Epidermal melanocyte (primary cell): Measurements from ENCODE around the gene SNAP25.

Source experiments
- DNase-seq: peaks from one replicate; pipeline ENCODE4 v3.0.0; 2011; ENCODE audit warnings: low spot score; ENCODE audit not compliant: insufficient read length

SNAP25 gene

DNA sequence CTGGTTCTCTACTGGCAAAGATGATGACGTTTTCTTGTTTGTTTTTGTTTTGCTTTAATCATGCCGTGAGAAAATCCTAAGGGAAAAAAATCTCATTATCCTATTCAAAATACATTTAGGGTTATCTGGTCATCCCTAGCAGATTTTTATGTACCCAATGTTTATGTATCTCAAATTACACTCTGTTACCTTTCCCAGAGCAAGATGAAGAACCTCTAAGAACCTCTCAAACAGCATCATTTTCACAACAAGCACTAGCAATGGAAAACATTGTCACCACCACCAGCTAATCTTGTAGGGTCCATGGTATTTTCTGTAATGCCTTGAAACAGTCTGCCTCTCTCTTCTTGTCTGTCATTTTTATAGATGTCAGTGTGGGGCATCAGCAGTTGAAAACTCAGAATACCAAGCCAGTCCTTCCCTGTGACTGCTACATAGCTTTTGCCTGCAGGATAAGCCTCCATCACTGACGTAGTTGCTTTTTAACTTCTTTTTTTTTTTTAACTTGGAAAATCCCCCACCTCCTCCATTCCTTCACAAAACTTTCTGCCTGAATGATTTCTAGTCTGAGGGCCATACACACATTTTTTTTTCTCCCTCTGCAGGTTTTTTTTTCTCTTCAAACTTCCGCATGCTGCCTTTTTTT is 2.4 kb upstream of the SNAP25 start:
- DNase-seq: no peak

DNA sequence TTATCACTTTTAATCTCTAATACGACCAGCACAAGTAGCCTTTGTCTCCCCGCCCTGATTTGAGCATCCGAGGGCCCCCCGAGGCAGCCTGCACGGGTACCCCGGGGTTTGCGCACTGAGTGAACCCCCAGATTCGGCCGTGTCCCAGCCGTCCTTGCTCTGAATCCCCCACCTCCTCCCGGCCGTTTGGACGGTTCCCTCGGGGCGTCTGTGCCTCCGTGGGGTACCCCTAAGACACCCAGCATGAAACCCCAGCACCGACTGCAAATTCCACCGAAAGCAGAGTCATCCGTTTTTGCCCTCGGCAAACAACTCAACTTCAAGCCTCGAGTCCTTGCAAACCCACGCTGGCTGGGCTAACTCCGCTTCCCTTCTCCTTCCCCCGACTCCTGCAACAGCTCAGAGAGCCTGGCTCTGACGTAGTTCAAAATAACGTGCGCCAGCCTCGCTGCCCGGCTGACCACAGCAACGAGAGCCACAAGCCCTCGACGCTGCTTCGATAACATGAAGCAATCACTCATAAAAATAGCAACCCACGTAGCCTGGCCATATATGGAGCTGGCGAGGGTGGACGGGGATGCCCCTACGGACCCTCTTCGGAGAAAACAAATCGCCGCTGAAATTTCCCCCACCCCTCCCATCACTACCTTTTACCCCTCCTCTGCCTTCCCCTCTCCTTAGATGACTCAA is 764 bp upstream of the SNAP25 start:
- no peak for DNase-seq

DNA sequence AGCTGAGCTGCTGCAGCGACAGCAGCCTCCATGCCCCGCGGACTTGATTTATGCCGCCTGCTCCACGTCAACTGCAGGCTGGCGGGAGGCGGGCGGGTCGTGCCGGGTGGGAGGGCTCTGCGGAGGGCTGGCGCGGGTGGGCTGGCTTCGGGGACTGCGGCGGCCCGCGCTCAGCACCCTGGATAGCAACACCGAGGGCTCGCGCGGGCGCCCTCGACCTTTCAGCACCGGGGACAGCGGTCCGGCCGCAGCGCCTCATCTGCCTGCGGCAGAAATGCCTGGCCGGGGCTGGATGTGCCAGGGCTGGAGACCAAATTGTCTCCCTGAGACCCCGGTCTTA is 792 bp downstream of the SNAP25 start:
- peak; percentile 37 for DNase-seq

DNA sequence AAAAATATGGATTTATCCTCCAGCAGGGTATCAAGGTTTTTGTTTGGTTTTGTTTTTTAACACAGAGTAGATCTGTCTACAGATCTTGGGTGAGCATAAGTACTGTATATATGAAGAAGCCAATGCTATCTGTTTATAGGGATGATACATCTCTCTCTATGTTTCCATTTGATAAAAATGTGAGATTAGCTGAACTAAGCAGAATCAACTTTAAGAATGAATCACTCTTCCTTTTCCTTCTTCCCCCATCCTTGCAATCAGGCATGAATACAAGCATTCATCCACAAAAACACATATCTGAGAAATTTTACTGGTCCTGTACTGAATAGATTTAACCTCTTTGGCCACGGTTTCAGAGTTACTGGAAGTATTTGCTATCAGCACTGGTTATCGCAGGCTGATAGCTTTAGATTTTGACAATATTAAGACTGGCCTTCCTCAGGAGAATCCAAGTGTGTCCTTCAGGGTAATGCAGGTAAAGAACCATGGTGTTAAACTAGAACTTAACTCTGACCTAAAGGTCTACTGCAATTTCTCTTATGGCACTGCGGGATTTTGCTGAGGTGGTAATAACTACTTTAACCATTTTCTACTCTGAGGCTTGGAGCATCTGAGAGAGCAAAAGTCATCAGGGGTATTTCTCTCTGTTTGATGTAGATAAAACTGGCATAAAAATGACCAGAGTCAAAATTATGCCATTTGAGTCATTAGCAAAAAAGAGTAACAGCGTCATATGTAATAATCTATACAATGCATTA is 1.5 kb downstream of the SNAP25 start:
- DNase-seq: no peak

DNA sequence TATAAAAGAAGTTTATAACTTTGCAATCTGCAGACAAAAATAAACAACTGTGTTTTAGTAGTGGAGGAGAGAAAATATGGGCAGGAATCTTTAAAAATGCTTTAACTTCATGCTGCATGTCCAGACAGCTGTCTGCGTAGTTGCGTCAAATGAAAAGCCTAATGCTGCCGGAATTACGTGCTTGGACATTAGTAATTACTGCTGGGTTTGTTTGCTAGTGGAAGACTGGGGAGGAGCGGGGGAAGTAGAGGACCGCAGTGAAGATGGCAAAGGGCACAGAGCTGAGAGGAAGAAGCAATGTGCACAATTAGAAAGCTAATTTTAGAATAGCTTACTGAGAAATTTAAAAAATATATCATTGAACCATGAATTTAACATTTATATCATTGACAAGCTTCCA is 2.4 kb downstream of the SNAP25 start:
- DNase-seq: no peak

DNA sequence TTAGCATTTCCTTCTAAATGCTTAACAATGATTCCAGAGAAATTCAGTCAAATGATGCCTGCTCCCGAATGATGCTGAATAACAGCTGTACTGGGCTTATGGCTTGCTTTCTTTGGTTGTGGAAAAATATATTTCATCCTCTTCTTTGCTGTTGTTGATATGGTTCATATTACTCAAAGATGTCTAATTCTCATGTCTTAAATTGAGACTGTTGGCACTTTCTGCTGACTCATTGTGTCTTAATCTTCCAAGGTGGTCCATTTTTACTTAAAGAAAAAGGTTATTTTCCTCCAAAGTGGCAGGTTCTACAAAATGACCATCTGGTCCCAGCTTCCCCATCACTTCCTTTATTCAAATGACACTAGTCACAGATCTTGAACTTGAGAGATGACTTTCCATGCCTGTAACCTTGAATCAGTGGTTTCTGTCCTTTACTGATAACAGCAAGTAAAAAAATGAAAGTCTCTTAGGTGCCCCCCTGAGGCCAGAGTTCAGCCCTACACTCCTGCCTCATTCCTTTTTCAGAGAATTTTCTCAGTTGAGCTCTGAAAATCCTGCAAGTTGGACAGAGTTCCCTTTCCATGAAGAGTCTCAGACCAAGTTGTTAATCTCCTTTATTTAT is 6.9 kb downstream of the SNAP25 start:
- DNase-seq: no peak

DNA sequence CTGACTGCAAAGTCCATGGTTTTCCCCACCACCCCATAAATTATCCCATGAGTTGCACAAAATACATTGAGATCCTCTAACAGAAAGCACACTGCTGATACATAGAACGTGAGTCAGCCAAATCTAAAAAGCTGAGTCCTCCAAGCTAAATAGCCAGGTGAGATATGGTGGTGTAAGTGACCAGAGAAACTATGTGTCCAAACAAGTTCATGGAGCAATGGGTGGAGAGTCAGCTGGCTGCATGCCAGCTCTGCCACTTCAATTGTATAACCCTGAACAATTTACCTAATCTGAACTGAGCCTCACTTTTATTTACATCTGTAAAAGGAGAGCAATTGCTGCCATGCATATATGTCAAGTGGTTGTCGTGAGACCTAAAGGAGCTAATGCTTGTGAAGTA is 9.7 kb downstream of the SNAP25 start:
- DNase-seq: no peak

DNA sequence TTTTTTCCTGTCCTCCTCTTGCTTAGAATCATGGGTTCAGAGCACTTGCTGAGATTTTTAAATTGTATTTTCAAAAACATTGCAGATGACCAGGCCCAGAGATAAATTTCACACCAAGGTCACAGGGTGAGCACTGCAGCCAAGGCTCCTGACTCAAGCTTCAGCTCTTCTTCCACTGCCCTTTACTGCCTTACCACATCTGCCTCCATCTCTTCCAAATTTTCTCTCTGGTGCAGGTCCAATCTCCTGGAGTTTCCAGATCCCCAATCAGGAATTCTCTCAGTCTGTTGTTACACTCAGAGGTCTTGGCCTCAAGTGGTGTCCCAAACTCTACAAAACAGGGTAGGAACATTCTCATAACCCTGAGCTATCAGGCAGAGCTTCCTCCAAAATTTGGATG is 12.7 kb downstream of the SNAP25 start:
- DNase-seq: no peak

DNA sequence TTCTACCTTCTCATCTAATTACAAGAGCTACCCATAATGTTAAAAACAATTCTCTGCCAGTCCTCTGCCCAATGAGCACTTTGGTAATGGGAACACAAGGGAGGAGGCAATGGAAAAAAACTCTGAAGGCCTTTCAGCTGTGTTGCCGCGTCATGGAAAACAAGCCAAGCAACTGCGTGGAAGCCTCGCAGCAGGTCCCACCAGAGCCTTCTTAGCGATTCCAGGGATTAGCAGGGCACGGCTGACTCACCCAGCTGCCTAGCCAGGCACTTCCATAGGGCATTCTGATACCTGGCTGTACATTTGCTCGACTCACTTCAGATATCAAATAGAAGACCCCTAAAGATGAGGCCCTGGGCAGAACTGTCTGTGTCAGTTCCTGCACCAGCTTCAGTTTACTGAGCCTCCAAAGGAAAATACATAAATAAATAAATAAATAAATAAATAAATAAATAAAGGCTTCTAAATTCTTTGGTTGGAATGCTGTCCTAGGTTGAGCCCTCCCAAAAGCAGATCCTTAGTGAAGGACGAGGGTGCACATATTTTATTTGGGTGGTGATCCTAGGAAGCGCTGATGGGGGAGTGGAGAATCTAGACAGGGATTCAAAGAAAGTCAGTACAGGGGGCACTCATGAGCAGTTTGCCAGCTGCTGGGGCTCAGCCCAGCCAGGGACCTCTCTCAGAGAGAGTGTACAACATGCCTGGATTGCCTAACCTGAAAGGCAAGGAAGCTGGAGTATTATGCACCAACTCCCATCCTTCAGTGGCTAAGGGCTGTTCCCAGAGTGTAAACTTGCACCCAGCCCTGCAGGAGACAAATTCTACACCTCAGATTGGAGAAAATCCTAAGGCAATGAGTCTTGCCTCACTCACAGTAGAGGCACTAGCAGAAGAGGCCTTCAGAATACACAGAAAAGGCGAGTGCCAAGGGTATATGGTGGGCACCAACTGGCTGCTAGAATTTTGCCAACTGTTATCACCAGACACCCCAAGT is 18.2 kb downstream of the SNAP25 start:
- no peak for DNase-seq

DNA sequence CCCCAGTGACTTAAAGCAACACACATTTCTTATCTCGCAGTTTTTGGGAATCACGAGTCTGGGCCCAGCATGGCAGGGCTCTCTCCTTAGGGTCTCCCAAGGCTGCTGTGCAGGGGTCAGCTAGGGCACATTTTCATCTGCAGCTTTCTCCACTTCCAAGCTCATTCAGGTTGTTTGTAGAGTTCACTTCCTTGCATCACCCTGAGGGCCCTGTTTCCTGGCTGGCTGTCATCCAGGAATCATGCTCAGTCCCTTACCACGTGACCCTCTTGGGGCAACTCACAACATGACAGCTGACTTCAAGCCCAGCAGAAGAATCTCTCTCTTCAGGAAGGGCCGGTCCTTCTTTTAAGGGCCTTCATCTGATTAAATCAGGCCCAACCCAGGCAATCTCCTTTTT is 21.3 kb downstream of the SNAP25 start:
- DNase-seq: no peak

DNA sequence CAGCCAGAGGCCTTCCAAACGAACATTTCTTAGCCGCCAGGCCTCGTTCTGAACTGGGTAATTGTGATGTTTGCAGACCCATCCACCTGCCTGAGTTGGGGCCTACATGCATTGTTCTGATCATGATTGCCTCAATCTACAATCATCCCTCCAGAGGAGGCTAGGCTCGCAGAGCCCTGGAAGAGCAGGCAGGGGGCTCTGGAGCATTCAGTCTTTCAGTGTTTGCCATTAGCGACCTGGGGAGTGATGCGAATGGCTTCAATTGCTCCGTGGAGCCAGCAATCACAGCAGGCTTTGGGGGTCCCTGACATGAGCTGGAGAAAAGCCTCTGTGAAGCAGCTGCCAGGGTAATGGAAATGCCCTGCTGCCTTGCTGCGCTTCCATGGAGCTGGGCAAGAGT is 22.0 kb downstream of the SNAP25 start:
- DNase-seq: no peak

DNA sequence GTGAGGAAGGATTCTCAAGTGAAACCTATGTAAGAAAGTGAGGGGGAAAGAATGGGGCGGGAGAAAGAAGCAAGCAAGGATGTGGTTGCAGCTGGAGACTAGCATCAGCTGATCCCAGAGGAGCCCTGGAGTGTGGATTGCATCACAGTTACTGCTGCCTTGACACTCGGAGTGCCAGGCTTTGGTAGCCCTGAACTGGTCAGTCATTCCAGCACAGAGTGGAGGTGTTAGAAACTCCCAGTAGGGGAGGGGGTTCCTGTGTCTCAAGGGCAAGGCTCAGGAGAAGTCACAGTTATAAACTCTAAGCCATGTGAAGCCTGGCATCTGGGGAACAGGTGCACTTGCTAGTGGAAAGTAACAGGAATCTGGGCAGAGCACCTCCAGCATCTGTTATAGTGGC is 23.5 kb downstream of the SNAP25 start:
- DNase-seq: no peak

DNA sequence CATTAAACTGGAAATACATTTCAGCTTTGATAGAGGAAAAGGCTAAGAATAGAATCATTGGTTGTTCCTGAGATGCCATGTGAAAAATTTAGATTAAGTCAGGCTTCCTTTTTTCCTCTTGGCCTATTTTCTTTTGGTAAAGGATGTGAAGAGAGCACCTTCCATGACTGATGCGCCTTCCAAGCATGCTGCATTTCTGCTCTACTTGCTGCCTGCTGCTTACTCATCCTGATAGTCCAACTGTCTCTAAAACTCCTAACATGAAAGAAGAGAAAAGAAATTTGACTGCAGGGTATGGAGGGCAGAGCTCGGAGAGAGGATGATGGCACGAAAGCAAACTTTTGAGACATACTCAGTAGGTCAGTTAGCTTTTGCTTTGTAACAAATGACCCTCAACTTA is 28.8 kb downstream of the SNAP25 start:
- DNase-seq: no peak

DNA sequence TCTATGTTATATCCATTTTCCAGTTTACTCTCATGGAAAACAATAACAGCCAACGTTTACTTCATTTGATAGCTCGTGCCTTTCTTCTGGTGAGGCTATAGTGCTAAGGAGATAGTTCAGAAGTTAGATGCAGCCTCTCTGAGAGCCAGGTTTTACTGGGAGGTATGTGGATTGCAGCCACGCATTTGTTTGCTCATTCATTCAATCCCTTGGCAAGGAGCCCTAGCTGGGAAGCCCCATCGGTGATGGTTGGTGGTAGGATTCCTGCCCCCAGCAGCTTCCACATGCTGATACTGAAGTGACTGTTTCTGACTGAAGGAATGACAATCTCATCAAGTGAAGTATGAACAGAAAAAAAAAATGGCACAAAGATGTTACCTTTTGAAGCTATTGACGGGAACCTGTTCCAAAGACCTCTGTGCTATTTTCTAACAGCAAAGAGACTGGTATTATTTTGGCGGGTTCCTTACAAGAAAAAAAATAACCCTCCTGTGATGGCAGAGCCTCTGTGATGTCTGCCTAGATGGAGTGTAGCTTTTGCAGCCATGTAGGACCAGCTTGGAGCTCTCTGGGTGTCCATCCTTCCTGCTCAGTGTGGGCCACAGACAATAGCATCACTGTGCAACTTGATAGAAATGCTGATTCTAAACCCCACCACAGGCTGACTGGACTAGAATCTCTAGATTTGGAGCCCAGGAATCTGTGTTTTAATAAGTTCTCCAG is 30.6 kb downstream of the SNAP25 start:
- no peak for DNase-seq

DNA sequence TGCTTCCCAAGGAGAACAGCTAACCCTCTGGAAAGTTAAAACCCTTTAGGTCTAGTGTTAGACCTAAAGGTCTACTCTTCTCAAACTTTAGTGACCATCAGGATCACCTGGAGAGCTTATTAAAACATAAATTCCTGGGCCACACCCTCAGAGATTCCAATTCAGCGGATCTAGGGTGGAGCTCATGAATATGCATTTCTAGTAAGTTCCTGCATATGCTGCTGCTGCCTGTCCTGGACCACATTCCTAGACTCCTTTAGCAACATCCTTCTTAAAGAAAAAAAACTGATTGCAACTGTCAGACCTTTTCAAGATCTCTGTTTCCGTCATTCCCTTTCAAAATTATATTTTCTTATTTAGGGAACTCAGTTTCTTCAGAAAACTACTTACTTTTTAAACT is 31.2 kb downstream of the SNAP25 start:
- DNase-seq: no peak

DNA sequence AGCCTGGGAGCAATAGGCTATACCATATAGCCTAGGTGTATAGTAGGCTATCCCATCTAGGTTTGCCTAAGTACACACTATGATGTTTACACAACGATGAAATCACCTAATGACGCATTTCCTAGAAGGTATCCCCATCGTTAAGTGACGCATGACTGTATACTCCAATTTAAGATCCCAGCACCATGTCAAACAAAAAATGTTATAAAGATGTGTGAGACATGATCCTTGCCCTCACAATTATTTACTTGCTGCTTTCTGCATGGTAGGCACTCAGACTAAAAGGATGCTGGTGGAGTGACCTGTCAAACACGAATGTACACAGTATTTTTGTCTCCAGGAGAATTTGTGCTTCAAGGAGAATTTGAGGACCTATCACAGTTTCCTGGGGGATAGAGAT is 32.3 kb downstream of the SNAP25 start:
- DNase-seq: no peak

DNA sequence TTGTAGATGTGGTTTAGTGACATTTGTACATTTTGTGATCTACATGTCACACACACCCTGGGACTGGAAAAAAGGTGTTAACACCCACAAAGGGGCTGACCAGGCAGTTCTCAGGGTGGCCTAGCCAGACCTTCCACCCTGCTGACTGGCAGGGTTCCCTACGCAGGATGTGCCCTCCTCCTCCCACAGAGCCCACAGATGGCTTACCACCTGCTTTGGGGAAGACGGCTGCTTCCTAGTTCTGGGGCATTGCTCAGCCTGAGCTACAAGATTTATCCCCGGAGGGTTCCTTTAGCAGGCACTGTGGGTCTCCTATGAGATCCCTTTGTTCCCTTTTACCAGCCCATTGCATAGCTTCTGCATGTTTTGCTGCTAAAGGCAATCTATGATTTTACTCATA is 35.1 kb downstream of the SNAP25 start:
- no peak for DNase-seq

DNA sequence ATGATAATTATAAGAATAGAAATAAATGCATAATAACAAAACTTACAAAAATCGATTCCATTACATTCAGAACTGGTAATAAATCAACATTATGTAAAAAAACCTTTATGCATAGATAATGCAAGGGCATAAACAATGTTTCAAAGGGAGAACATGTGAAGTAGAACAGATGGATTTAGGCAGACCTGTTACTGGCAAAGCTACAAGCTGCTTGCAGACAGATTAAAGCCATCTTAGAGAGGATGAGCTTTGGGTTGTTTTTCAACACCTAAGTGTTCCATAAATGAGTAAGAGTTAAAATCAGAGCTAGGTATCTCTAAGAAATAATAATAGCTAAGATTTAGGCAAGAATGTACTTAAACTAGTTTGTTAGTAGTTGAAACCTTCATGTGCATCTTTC is 37.2 kb downstream of the SNAP25 start:
- no peak for DNase-seq

DNA sequence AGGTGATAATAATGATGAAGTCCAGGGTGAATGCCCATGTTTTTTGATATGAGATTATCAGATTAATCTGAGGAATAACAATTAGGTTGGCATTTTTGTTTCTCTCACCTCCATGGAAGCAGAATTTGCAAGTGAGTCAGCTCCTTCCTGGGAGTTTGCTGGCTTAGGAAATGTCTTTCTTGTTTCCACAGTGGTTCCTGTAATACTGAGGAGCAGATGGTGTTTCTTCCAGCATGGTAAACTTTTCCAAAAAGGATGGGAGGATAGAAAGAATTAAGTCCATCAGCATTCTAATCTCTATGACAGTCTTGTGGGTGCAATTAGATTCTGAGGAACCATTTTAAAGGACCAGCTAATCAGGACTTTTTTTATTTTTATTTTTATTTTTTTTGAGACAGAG is 40.5 kb downstream of the SNAP25 start:
- DNase-seq: no peak

DNA sequence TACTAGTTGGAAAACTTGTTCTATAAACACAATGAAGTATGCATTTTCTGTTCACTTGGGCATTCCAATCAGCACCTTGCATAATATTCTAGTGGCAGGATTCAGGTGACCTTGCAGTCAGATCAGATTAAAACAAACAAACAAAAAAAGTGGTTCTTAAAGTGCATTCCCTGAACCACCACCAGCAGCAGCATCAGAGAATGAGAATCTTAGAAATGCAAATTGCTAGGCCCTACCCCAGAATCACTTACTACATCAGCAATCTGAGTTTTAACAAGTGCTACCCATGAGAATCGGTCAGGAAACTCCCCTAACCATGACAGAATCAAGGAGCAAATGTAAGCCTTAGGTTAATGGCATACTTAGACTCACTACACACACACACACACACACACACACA is 41.7 kb downstream of the SNAP25 start:
- no peak for DNase-seq

DNA sequence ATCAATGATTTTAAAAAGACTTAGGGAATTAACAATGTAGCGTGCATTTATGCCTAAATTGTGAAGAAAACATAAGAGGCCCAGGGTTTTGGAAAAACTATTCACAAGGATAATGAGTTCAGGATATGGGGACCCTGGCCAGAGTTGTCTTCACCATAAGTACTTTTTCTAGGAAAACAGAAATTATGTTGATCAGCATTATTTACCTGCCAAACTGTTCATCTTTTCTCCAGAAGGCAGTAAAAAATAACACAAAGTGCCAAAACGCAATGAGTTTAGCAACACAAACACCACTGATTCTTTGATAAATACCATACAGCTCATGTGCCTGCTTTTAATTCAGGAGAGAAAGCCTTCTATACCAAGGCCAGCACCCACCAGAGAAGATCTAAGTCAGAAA is 43.1 kb downstream of the SNAP25 start:
- DNase-seq: no peak
